ENCODE data around the gene SYNGR3.
"Not testable (repeated sequence)": the region's sequence is repeated elsewhere in the genome, so short reads cannot be mapped to it uniquely, and the experiment has no call there.

The SYNGR3 gene

GRCh38 chr16:2032285-2033056 is 42.7 kb downstream of the SYNGR3 start:
- DNase-seq, result no peak

GRCh38 chr16:2033057-2033908 is 43.5 kb downstream of the SYNGR3 start:
- DNase-seq, result no peak

GRCh38 chr16:2033909-2034695 is 44.3 kb downstream of the SYNGR3 start:
- DNase-seq, result not testable (repeated sequence)

- DNase-seq, result no peak
Measured at GRCh38 chr16:2034696-2035430, 45.1 kb downstream of the SYNGR3 start.

- no peak for DNase-seq
Measured at GRCh38 chr16:2035431-2036199, 45.8 kb downstream of the SYNGR3 start.

- no peak for DNase-seq
Measured at GRCh38 chr16:2036200-2036966, 46.6 kb downstream of the SYNGR3 start.

- no peak for DNase-seq
Measured at GRCh38 chr16:2037115-2037514, 47.3 kb downstream of the SYNGR3 start.

- DNase-seq, result no peak
Measured at GRCh38 chr16:2037647-2038381, 48.0 kb downstream of the SYNGR3 start.

- no peak for DNase-seq
Measured at GRCh38 chr16:2038382-2039231, 48.8 kb downstream of the SYNGR3 start.

- no peak for DNase-seq
Measured at GRCh38 chr16:2039274-2040031, 49.7 kb downstream of the SYNGR3 start.

- DNase-seq, result no peak
Measured at GRCh38 chr16:2040041-2040786, 50.4 kb downstream of the SYNGR3 start.

- DNase-seq, result no peak
Measured at GRCh38 chr16:2040787-2041522, 51.2 kb downstream of the SYNGR3 start.

GRCh38 chr16:2042171-2042985 is 52.6 kb downstream of the SYNGR3 start:
- DNase-seq, result no peak

GRCh38 chr16:2042986-2043666 is 53.4 kb downstream of the SYNGR3 start:
- no peak for DNase-seq
